AG10803 (cell line): Measurements from ENCODE around the gene REEP1.

Source experiments
- DNase-seq: peaks from one replicate; pipeline ENCODE4 v3.0.0; 2010; ENCODE audit warnings: low read depth
- H3K4me3 ChIP-seq: 2 replicates; pipeline ENCODE4 v1.5.1; 2011; ENCODE audit warnings: mild to moderate bottlenecking, low read length, control low read depth
- CTCF ChIP-seq: conservative IDR thresholded peaks from 2 replicates; pipeline ENCODE4 v1.5.1; 2011; ENCODE audit warnings: mild to moderate bottlenecking, low read length, control low read depth, inconsistent platforms

The REEP1 gene

GRCh38 chr2:86323273-86324021 is 14.0 kb downstream of the REEP1 start:
- DNase-seq, result no peak
- H3K4me3 ChIP-seq, result no peak overlapping the region
- TF ChIP-seq CTCF, result no peak

- TF ChIP-seq CTCF, result no peak
- no peak for DNase-seq
- no peak overlapping the region for H3K4me3 ChIP-seq
These were observed 17.5 kb downstream of the REEP1 start for GRCh38 chr2:86319700-86320580.

- no peak for DNase-seq
- TF ChIP-seq CTCF, result no peak
- no peak overlapping the region for H3K4me3 ChIP-seq
These were observed 22.3 kb downstream of the REEP1 start for GRCh38 chr2:86315084-86315483.

- TF ChIP-seq CTCF, result no peak
- H3K4me3 ChIP-seq, result no peak overlapping the region
- DNase-seq, result no peak
These were observed 23.3 kb downstream of the REEP1 start for GRCh38 chr2:86314125-86314524.

- no peak overlapping the region for H3K4me3 ChIP-seq
- no peak for DNase-seq
These were observed 24.1 kb downstream of the REEP1 start for GRCh38 chr2:86313341-86313740.

GRCh38 chr2:86311879-86312278 is 25.5 kb downstream of the REEP1 start:
- TF ChIP-seq CTCF, result no peak
- H3K4me3 ChIP-seq, result no peak overlapping the region
- no peak for DNase-seq

More at GRCh38 chr2:86313341-86313740, 24.1 kb downstream of the REEP1 start:
- TF ChIP-seq CTCF, result no peak

- H3K4me3 ChIP-seq, result no peak overlapping the region
- TF ChIP-seq CTCF, result no peak
- DNase-seq, result no peak
These were observed 27.5 kb downstream of the REEP1 start for GRCh38 chr2:86309966-86310365.
